LNCAP (cell line): Measurements from ENCODE around the gene SLC8A1.

Experiments
- CTCF ChIP-seq: fragments of 450-650 bp; IDR thresholded peaks from 2 replicates; pipeline ENCODE4 v1.5.1; 2017; ENCODE audit warnings: mild to moderate bottlenecking

SLC8A1 gene

GRCh38 chr2:40281021-40281940 is 170.6 kb downstream of the SLC8A1 start:
- no peak for TF ChIP-seq CTCF

DNA sequence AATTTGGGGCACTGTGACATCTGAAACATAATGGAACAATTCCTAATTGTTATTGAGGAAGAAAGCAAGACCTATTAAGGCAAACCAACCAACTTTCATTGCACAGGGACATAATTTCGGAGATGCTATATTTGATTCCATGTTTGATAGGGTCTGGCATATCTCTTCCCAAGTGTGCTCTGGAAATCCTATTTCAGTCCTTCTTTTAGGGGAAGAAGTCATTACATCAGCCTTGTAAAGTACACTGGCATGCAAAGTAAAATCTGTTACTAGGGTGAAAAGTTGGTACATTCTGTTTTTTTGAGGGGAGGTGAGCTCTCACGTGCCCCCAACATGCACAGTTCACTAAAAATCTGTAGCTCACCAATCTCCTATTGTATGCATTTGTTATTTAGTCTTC is 172.4 kb downstream of the SLC8A1 start:
- no peak for TF ChIP-seq CTCF

- no peak for TF ChIP-seq CTCF
These were observed 172.9 kb downstream of the SLC8A1 start for GRCh38 chr2:40279001-40279400.

- TF ChIP-seq CTCF, result no peak
These were observed 175.8 kb downstream of the SLC8A1 start for GRCh38 chr2:40276076-40276475.

GRCh38 chr2:40274270-40274669 is 177.6 kb downstream of the SLC8A1 start:
- TF ChIP-seq CTCF, result no peak

DNA sequence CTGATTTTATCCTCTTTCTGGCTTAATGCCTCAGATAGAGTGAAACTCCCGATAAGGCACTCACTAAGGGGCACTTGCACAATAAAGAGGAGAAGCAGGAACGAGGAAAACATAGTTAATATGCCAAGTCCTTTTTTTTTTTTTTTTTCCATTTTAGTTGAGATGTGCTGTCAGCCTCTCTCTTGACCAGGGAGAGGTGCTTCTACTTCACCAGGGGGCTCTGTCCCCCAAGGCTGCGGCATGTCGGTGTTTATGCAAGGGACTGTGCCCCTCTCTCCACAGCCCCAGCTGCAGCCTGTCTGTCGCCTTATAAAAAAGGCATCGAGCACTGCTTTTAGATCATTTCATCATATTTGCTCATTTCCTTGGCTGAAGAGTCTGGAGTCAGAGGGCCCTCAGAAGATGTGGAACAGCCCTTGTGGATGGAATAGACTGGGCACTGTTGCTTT is 178.1 kb downstream of the SLC8A1 start:
- TF ChIP-seq CTCF, result no peak

DNA sequence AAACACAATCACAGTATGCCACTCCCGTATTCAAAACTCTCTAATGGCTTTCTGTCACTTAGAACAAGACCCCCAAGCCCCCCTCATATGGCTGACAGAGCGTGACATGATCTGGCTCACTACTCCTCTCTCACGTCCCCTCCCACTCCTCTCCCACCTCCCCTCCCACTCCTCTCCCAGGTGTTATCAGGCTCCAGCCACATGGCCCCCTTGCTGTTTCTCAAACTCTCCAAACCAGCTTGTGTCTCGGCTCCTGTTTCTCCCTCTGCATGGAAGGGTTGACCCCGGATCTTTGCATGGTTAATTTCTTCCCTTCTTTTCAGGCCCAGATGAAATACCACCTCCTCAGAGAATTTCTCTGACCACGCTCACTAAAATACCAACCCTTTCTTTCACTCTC is 180.8 kb downstream of the SLC8A1 start:
- no peak for TF ChIP-seq CTCF

DNA sequence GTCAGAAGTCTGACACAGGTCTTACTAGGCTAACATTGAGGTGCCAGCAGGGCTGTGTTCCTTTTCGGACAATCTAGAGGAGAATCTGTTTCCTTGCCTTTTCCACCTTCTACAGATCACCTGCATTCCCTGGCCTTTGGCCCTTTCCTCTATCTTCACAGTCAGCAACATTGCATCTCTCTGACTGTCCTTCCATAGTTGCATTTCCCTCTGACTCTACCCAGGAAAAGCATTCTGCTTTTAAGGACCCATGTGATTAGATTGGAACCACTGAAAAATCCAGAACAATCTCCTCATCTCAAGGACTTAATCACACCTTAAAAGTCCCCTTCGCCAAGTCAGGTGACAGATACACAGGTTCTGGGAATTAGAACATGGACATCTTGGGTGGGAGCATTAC is 181.5 kb downstream of the SLC8A1 start:
- no peak for TF ChIP-seq CTCF
